ENCODE measurements around the gene PTPRK. TPM values are rescaled to one million over a fixed set of nuclear protein-coding genes. Genes with fewer than 3 reads are reported as not detected.

PTPRK gene
- total and polyA plus RNA-seq, 2 experiments from 2014 or later = 26.9 to 56.4 TPM

GRCh38 chr6:128507337-128508310 lies 12.8 kb downstream of the PTPRK start:
- H4K20me1 ChIP-seq (replicated peaks; ENCODE audit: insufficient read depth) = peaks cover 21% of the 10 kb centered on the region
- no peak overlapping the region; the same call in 1 of the 2 replicates for H3K4me2 ChIP-seq
- peak; percentile 38; the same call in 2 of the 3 replicates for ATAC-seq
- no peak overlapping the region for H3K27ac ChIP-seq (ENCODE audit: low read depth)
- no peaks in the 10 kb centered on the region for H3K36me3 ChIP-seq (ENCODE audit: insufficient read depth)
- peaks cover 99% of the 10 kb centered on the region for H3K79me2 ChIP-seq (replicated peaks; ENCODE audit: insufficient read depth)
- H3K4me3 Mint-ChIP-seq = no peak overlapping the region
- peaks cover 29% of the 10 kb centered on the region for H3K4me1 Mint-ChIP-seq
- no peaks in the 10 kb centered on the region for H3K27me3 ChIP-seq (ENCODE audit: insufficient read depth)
- DNase-seq (ENCODE audit: low spot score) = no peak
- H3K27me3 Mint-ChIP-seq (ENCODE audit: insufficient read depth, low read depth, poor library complexity) = no peaks in the 10 kb centered on the region
- H3K9me2 ChIP-seq (ENCODE audit: insufficient read depth) = no peaks in the 10 kb centered on the region
- no peak overlapping the region for H3K4me3 ChIP-seq
- H3K27ac Mint-ChIP-seq = no peak overlapping the region; the same call in 1 of the 2 replicates
- H3K4me1 ChIP-seq (ENCODE audit: insufficient read depth) = peaks cover 33% of the 10 kb centered on the region
- H2AFZ ChIP-seq = no peak overlapping the region
- TF ChIP-seq, protein P1, sequence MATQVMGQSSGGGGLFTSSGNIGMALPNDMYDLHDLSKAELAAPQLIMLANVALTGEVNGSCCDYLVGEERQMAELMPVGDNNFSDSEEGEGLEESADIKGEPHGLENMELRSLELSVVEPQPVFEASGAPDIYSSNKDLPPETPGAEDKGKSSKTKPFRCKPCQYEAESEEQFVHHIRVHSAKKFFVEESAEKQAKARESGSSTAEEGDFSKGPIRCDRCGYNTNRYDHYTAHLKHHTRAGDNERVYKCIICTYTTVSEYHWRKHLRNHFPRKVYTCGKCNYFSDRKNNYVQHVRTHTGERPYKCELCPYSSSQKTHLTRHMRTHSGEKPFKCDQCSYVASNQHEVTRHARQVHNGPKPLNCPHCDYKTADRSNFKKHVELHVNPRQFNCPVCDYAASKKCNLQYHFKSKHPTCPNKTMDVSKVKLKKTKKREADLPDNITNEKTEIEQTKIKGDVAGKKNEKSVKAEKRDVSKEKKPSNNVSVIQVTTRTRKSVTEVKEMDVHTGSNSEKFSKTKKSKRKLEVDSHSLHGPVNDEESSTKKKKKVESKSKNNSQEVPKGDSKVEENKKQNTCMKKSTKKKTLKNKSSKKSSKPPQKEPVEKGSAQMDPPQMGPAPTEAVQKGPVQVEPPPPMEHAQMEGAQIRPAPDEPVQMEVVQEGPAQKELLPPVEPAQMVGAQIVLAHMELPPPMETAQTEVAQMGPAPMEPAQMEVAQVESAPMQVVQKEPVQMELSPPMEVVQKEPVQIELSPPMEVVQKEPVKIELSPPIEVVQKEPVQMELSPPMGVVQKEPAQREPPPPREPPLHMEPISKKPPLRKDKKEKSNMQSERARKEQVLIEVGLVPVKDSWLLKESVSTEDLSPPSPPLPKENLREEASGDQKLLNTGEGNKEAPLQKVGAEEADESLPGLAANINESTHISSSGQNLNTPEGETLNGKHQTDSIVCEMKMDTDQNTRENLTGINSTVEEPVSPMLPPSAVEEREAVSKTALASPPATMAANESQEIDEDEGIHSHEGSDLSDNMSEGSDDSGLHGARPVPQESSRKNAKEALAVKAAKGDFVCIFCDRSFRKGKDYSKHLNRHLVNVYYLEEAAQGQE (IDR thresholded peaks at IDR 0.05; ENCODE audit: unreplicated experiment) = no peak
- TF ChIP-seq STAT1 (IDR thresholded peaks at IDR 0.05; ENCODE audit: unreplicated experiment) = no peak
- no peaks in the 10 kb centered on the region for H3K9me3 Mint-ChIP-seq
- no peaks in the 10 kb centered on the region for H3K36me3 Mint-ChIP-seq (ENCODE audit: low read depth)
- H3F3A ChIP-seq (replicated peaks; ENCODE audit: low read depth) = no peaks in the 10 kb centered on the region

GRCh38 chr6:128505603-128506002 lies 14.8 kb downstream of the PTPRK start:
- DNase-seq (ENCODE audit: low spot score) (no peak), ATAC-seq (no peak)
- peaks cover 18% of the 10 kb centered on the region for H4K20me1 ChIP-seq (replicated peaks; ENCODE audit: insufficient read depth)
- H3F3A ChIP-seq (replicated peaks; ENCODE audit: low read depth) = no peaks in the 10 kb centered on the region
- H3K9me2 ChIP-seq (ENCODE audit: insufficient read depth) = no peaks in the 10 kb centered on the region
- H3K27ac ChIP-seq (ENCODE audit: low read depth) = no peak overlapping the region
- Mint-ChIP-seq H3K27me3 (ENCODE audit: insufficient read depth, low read depth, poor library complexity) (no peaks in the 10 kb centered on the region), H3K4me1 (peaks cover 25% of the 10 kb centered on the region), H3K27ac (no peak overlapping the region; the same call in 1 of the 2 replicates), H3K36me3 (ENCODE audit: low read depth) (no peaks in the 10 kb centered on the region), H3K9me3 (no peaks in the 10 kb centered on the region), H3K4me3 (no peak overlapping the region; the same call in 2 of the 3 replicates)
- no peak overlapping the region for H3K4me3 ChIP-seq
- no peaks in the 10 kb centered on the region for H3K27me3 ChIP-seq (ENCODE audit: insufficient read depth)
- H3K4me2 ChIP-seq = peak overlapping the region; percentile 49
- H3K79me2 ChIP-seq (replicated peaks; ENCODE audit: insufficient read depth) = peaks cover 99% of the 10 kb centered on the region
- H2AFZ ChIP-seq = no peak overlapping the region
- no peaks in the 10 kb centered on the region for H3K36me3 ChIP-seq (ENCODE audit: insufficient read depth)
- H3K4me1 ChIP-seq (ENCODE audit: insufficient read depth) = peaks cover 33% of the 10 kb centered on the region
- TF ChIP-seq ETS1 (IDR thresholded peaks at IDR 0.05) (no peak), ZNF331 (CRISPR knock-in tag; IDR thresholded peaks at IDR 0.05; ENCODE audit: low read depth) (no peak), STAT1 (IDR thresholded peaks at IDR 0.05; ENCODE audit: unreplicated experiment) (no peak), POLR2AphosphoS5 (IDR thresholded peaks at IDR 0.05; ENCODE audit: low read depth) (no peak), JUNB (IDR thresholded peaks at IDR 0.05; ENCODE audit: unreplicated experiment) (no peak)
- TF ChIP-seq, protein P1 (IDR thresholded peaks at IDR 0.05; ENCODE audit: unreplicated experiment) = no peak
- TF ChIP-seq, protein P2, sequence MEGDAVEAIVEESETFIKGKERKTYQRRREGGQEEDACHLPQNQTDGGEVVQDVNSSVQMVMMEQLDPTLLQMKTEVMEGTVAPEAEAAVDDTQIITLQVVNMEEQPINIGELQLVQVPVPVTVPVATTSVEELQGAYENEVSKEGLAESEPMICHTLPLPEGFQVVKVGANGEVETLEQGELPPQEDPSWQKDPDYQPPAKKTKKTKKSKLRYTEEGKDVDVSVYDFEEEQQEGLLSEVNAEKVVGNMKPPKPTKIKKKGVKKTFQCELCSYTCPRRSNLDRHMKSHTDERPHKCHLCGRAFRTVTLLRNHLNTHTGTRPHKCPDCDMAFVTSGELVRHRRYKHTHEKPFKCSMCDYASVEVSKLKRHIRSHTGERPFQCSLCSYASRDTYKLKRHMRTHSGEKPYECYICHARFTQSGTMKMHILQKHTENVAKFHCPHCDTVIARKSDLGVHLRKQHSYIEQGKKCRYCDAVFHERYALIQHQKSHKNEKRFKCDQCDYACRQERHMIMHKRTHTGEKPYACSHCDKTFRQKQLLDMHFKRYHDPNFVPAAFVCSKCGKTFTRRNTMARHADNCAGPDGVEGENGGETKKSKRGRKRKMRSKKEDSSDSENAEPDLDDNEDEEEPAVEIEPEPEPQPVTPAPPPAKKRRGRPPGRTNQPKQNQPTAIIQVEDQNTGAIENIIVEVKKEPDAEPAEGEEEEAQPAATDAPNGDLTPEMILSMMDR (conservative IDR thresholded peaks at IDR 0.05; ENCODE audit: low read depth in 2 of 2) = no peak
